PC-9 (cell line): Measurements from ENCODE around the gene CPNE7.

Source experiments
- EZH2 ChIP-seq: fragments of 200-600 bp; sonication (generic); IDR thresholded peaks from 2 replicates; pipeline ENCODE4 v1.8.0; 2017; ENCODE audit warnings: antibody characterized with exemption, low read depth
- TF ChIP-seq, protein P1 (sequence below): fragments of 200-600 bp; sonication (generic); conservative IDR thresholded peaks from 2 replicates; pipeline ENCODE4 v1.6.1; 2017; ENCODE audit warnings: mixed run types, antibody characterized with exemption, mild to moderate bottlenecking, moderate library complexity

DNA sequence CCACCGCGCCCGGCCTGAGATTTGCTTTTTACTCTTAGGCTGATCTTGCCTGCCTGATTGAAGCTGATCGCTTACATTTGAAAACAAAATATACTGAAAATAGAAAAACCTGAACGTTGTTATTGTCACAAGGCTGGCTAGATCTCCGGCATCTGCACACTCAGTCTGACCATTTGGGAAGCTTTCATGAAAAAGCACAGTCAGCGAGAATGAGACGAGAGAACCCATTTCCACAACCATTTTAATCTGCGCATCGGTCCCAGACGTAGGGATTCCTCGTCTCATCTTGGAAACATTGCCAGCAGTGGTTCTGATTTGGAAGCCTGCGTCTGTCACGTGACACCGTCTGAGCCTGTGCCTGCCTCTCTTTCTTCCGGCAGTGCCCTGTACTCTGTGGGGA, 46.5 kb upstream of the CPNE7 start:
- TF ChIP-seq, protein P1, sequence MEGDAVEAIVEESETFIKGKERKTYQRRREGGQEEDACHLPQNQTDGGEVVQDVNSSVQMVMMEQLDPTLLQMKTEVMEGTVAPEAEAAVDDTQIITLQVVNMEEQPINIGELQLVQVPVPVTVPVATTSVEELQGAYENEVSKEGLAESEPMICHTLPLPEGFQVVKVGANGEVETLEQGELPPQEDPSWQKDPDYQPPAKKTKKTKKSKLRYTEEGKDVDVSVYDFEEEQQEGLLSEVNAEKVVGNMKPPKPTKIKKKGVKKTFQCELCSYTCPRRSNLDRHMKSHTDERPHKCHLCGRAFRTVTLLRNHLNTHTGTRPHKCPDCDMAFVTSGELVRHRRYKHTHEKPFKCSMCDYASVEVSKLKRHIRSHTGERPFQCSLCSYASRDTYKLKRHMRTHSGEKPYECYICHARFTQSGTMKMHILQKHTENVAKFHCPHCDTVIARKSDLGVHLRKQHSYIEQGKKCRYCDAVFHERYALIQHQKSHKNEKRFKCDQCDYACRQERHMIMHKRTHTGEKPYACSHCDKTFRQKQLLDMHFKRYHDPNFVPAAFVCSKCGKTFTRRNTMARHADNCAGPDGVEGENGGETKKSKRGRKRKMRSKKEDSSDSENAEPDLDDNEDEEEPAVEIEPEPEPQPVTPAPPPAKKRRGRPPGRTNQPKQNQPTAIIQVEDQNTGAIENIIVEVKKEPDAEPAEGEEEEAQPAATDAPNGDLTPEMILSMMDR = no peak
- no peak for TF ChIP-seq EZH2
